PC-3 (cell line): ENCODE measurements around the gene SOBP. TPM values are rescaled to one million over a fixed set of nuclear protein-coding genes. Genes with fewer than 3 reads are reported as not detected.

Experiments
- ATAC-seq: fragments of 200-7000 bp; cut with Tn5 transposase; 2 replicates; pipeline ENCODE4 v1.9.1; 2020; ENCODE audit warnings: mild to moderate bottlenecking, moderate library complexity
- BruUV-seq: library from RNA; stranded (reverse); fragments of 400-500 nt; replicated peaks from 2 replicates; lab custom pipeline; 2021; lab: Mats Ljungman, UMichigan
- CTCF ChIA-PET: fragments of 300-600 bp; sonication (Branson Sonifier 250); formaldehyde crosslinking; loops from one replicate; lab custom pipeline; 2022; ENCODE audit warnings: antibody characterized with exemption; lab: Charles Lee
- POLR2A ChIA-PET: fragments of 300-600 bp; sonication (Branson Sonifier 250); formaldehyde crosslinking; loops from one replicate; lab custom pipeline; 2022; ENCODE audit warnings: antibody characterized with exemption; ENCODE audit not compliant: unreplicated experiment; lab: Charles Lee
- DNase-seq: peaks from one replicate; pipeline ENCODE4 v3.0.0-alpha.2; 2015
- H2AFZ ChIP-seq: fragments of 300-600 bp; sonication (generic); 2 replicates; pipeline ENCODE4 v1.6.0; 2016; ENCODE audit warnings: antibody characterized with exemption, low read length
- H3F3A ChIP-seq: fragments of 300-600 bp; sonication (generic); one replicate; pipeline ENCODE4 v1.6.0; 2017; ENCODE audit warnings: antibody characterized with exemption, low read length, control low read depth, mild to moderate bottlenecking; ENCODE audit not compliant: unreplicated experiment
- H3K27ac ChIP-seq: fragments of 300-600 bp; sonication (generic); 2 replicates; pipeline ENCODE4 v1.5.1; 2016; ENCODE audit warnings: mild to moderate bottlenecking, low read length
- H3K27me3 ChIP-seq: fragments of 300-600 bp; sonication (generic); 2 replicates; pipeline ENCODE4 v1.6.1; 2016; ENCODE audit warnings: low read length, mixed read lengths
- H3K36me3 ChIP-seq: fragments of 300-600 bp; sonication (generic); 2 replicates; pipeline ENCODE4 v1.6.1; 2016; ENCODE audit warnings: low read depth, mixed run types, low read length, mixed read lengths
- H3K4me1 ChIP-seq: fragments of 300-600 bp; sonication (generic); 2 replicates; pipeline ENCODE4 v1.5.1; 2016; ENCODE audit warnings: low read length; ENCODE audit not compliant: insufficient read depth
- H3K4me2 ChIP-seq: fragments of 300-600 bp; sonication (generic); 2 replicates; pipeline ENCODE4 v1.6.0; 2016; ENCODE audit warnings: low read length
- H3K4me3 ChIP-seq: fragments of 300-600 bp; sonication (generic); 2 replicates; pipeline ENCODE4 v1.5.1; 2016; ENCODE audit warnings: mild to moderate bottlenecking, low read length, mixed read lengths
- H3K79me2 ChIP-seq: fragments of 300-600 bp; sonication (generic); 2 replicates; pipeline ENCODE4 v1.6.1; 2017; ENCODE audit warnings: low read length, mixed read lengths
- H3K9ac ChIP-seq: fragments of 300-600 bp; sonication (generic); 2 replicates; pipeline ENCODE4 v1.6.0; 2016; ENCODE audit warnings: mild to moderate bottlenecking, low read length
- H3K9me2 ChIP-seq: fragments of 300-600 bp; sonication (generic); replicated peaks from 2 replicates; pipeline ENCODE4 v1.6.1; 2016; ENCODE audit warnings: mixed run types, low read length, mixed read lengths
- H3K9me3 ChIP-seq: fragments of 300-600 bp; sonication (generic); 2 replicates; pipeline ENCODE4 v1.6.1; 2016; ENCODE audit warnings: low read length, mixed read lengths
- H4K20me1 ChIP-seq: fragments of 300-600 bp; sonication (generic); 2 replicates; pipeline ENCODE4 v1.6.1; 2016; ENCODE audit warnings: low read length, mixed read lengths
- CTCF ChIP-seq: fragments of 300-600 bp; sonication (generic); conservative IDR thresholded peaks from 2 replicates; pipeline ENCODE4 v1.5.1; 2017; ENCODE audit warnings: antibody characterized with exemption, low read depth, mild to moderate bottlenecking, low read length
- EZH2 ChIP-seq: fragments of 300-600 bp; sonication (generic); IDR thresholded peaks from one replicate; pipeline ENCODE4 v1.6.1; 2017; ENCODE audit warnings: antibody characterized with exemption, mild to moderate bottlenecking, low read length; ENCODE audit not compliant: unreplicated experiment
- EZH2phosphoT487 ChIP-seq: fragments of 300-600 bp; sonication (generic); IDR thresholded peaks from 2 replicates; pipeline ENCODE4 v1.6.1; 2018; ENCODE audit warnings: mild to moderate bottlenecking, antibody characterized with exemption, low read length, borderline replicate concordance
- intact Hi-C: fragments of 100-400 bp; cut with micrococcal nuclease; formaldehyde crosslinking; loops from 2 replicates; pipeline ENCODE4 v1.9.0; 2023
- total RNA-seq: library from RNA; depleted of rRNA; stranded (reverse); fragments of >200 nt; gene quantifications from 2 replicates; pipeline ENCODE4 v1.2.3, GENCODE V29; 2014

SOBP gene
- total RNA-seq, 1 experiment from 2014 or later = 0.15 TPM

GRCh38 chr6:107639511-107639910, 149.6 kb downstream of the SOBP start:
- ChIA-PET CTCF (no interaction called here), POLR2A (no interaction called here)
- H3K9ac ChIP-seq = no peak overlapping the region
- DNase-seq (no peak), ATAC-seq (no peak)
- no peaks in the 10 kb centered on the region for H3K27me3 ChIP-seq
- no peaks in the 10 kb centered on the region for H3K36me3 ChIP-seq
- no peaks in the 10 kb centered on the region for H3K9me3 ChIP-seq
- no peak for TF ChIP-seq EZH2
- no peak for TF ChIP-seq EZH2phosphoT487
- no peak for TF ChIP-seq CTCF
- H3K4me1 ChIP-seq = peaks cover 5% of the 10 kb centered on the region
- no peaks in the 10 kb centered on the region for H3K79me2 ChIP-seq
- no peak overlapping the region for H3K4me2 ChIP-seq
- H3K9me2 ChIP-seq = no peaks in the 10 kb centered on the region
- H4K20me1 ChIP-seq = no peaks in the 10 kb centered on the region
- H3F3A ChIP-seq = no peaks in the 10 kb centered on the region
- intact Hi-C loops = no loop called here
- H2AFZ ChIP-seq = no peak overlapping the region
- no peak overlapping the region for H3K4me3 ChIP-seq
- BruUV-seq = no TSS peak
- H3K27ac ChIP-seq = no peak overlapping the region

- H3K4me2 ChIP-seq = no peak overlapping the region
- ATAC-seq = no peak
- CTCF ChIA-PET = no interaction called here
- no peak for DNase-seq
- POLR2A ChIA-PET = no interaction called here
- no peak overlapping the region for H2AFZ ChIP-seq
- no peak overlapping the region for H3K27ac ChIP-seq
- no TSS peak for BruUV-seq
- H3K36me3 ChIP-seq = no peaks in the 10 kb centered on the region
- TF ChIP-seq EZH2 (no peak), EZH2phosphoT487 (no peak), CTCF (no peak)
- peaks cover 8% of the 10 kb centered on the region for H3K4me1 ChIP-seq
- no peaks in the 10 kb centered on the region for H3K9me3 ChIP-seq
- intact Hi-C loops = no loop called here
- H3K4me3 ChIP-seq = no peak overlapping the region
- H3F3A ChIP-seq = no peaks in the 10 kb centered on the region
- no peak overlapping the region for H3K9ac ChIP-seq
- no peaks in the 10 kb centered on the region for H3K9me2 ChIP-seq
- H3K27me3 ChIP-seq = no peaks in the 10 kb centered on the region
- H4K20me1 ChIP-seq = no peaks in the 10 kb centered on the region
- H3K79me2 ChIP-seq = no peaks in the 10 kb centered on the region
These were observed 151.2 kb downstream of the SOBP start for GRCh38 chr6:107641071-107641470.

- no TSS peak for BruUV-seq
- Histone ChIP-seq H3K36me3 (no peaks in the 10 kb centered on the region), H2AFZ (no peak overlapping the region), H3K4me1 (peaks cover 8% of the 10 kb centered on the region), H3K9me2 (no peaks in the 10 kb centered on the region), H4K20me1 (no peaks in the 10 kb centered on the region), H3K79me2 (no peaks in the 10 kb centered on the region), H3K4me3 (no peak overlapping the region), H3K9me3 (no peaks in the 10 kb centered on the region), H3F3A (no peaks in the 10 kb centered on the region), H3K27ac (no peak overlapping the region), H3K9ac (no peak overlapping the region), H3K4me2 (no peak overlapping the region), H3K27me3 (no peaks in the 10 kb centered on the region)
- no peak for TF ChIP-seq EZH2phosphoT487
- no peak for TF ChIP-seq EZH2
- no peak for TF ChIP-seq CTCF
- DNase-seq = peak; percentile 23
- intact Hi-C loops = no loop called here
- CTCF ChIA-PET = no interaction called here
- POLR2A ChIA-PET = no interaction called here
- no peak for ATAC-seq
These were observed 151.6 kb downstream of the SOBP start for GRCh38 chr6:107641500-107641941.
